ENCODE results near the gene ZFP62. TPM values are rescaled to one million over a fixed set of nuclear protein-coding genes. Genes with fewer than 3 reads are reported as not detected.
A peak's percentile ranks its signal among the peaks of the same experiment; 100 is the strongest.

The ZFP62 gene
- total and polyA plus RNA-seq, 11 donors, result 9.4 to 18.6 (median 13.8) TPM

GRCh38 chr5:180798193-180798592 is 62.9 kb downstream of the ZFP62 start:
- Histone ChIP-seq H3K4me1 (peaks cover 32 to 87% (median 70%) of the 10 kb centered on the region in 12 donors), H3K36me3 (peaks cover 0 to 79% (median 22%) of the 10 kb centered on the region in 9 donors), H3K27me3 (no peaks in the 10 kb centered on the region), H3K4me3 (peak overlapping the region in 1 of 12 donors; percentile 3), H3K9me3 (no peaks in the 10 kb centered on the region), H3K27ac (no peak overlapping the region)
- TF ChIP-seq CTCF (IDR thresholded peaks at IDR 0.05) (no peak), POLR2A (IDR thresholded peaks at IDR 0.05) (no peak)
- ATAC-seq, result no peak
- intact Hi-C loops (cut with DNase I), result loop anchor here in 1 of 10 donors (10.0 kb wide), 1 partner anchor 387 kb away; no protein-coding TSS in a partner anchor
- no peak for DNase-seq
- 72 to 86% (median 79%) methylated on average over 11 of the region's 11 CpGs for WGBS, 4 donors

Other genes with a start within 250 kb of the ZFP62 start
- 10 to 100 TPM in 2 of 9 donors, 1 to 10 TPM in 7; 2.1 to 13.7 (median 6.9) TPM for gene FLT4, start 211.7 kb downstream of the ZFP62 start, total RNA-seq
- 1 to 10 TPM; 5.0 to 5.4 TPM for gene FLT4, start 211.7 kb downstream of the ZFP62 start, polyA plus RNA-seq
- not detected for gene OR2Y1, start 121.2 kb downstream of the ZFP62 start, total RNA-seq
- not detected for gene OR2Y1, start 121.2 kb downstream of the ZFP62 start, polyA plus RNA-seq
- 100 to 1,000 TPM in 3 of 9 donors, 10 to 100 TPM in 6; 50.9 to 162 (median 83.5) TPM for gene MGAT1, start 58.5 kb downstream of the ZFP62 start, total RNA-seq
- gene MGAT1, start 58.5 kb downstream of the ZFP62 start, polyA plus RNA-seq, result 100 to 1,000 TPM in 1 of 2 donors, 10 to 100 TPM in 1; 64.5 to 199 TPM
- gene BTNL8, start 37.9 kb upstream of the ZFP62 start, total RNA-seq, result under 1 TPM in 3 of 9 donors, not detected in 6; 0.17 to 0.84 (median 0.24) TPM
- under 1 TPM in 1 of 2 donors, not detected in 1; 0.14 TPM for gene BTNL8, start 37.9 kb upstream of the ZFP62 start, polyA plus RNA-seq
- under 1 TPM in 1 of 9 donors, not detected in 8; 0.54 TPM for gene BTNL3, start 127.6 kb upstream of the ZFP62 start, total RNA-seq
- gene BTNL3, start 127.6 kb upstream of the ZFP62 start, polyA plus RNA-seq, result under 1 TPM in 1 of 2 donors, not detected in 1; 0.03 TPM
- 10 to 100 TPM; 28.6 to 75.0 (median 34.9) TPM for gene BTNL9, start 179.0 kb upstream of the ZFP62 start, total RNA-seq
- gene BTNL9, start 179.0 kb upstream of the ZFP62 start, polyA plus RNA-seq, result 10 to 100 TPM; 32.5 to 88.2 TPM